CD4-positive, alpha-beta T cell (primary cell): ENCODE results near the gene MRGPRD. TPM values are rescaled to one million over a fixed set of nuclear protein-coding genes. Genes with fewer than 3 reads are reported as not detected.
A peak's percentile ranks its signal among the peaks of the same experiment; 100 is the strongest.

ENCODE experiments used
- ATAC-seq: fragments of 200-7000 bp; cut with Tn5 transposase; one replicate; pipeline ENCODE4 v1.10.0; 2022; ENCODE audit warnings: mild to moderate bottlenecking; ENCODE audit not compliant: poor library complexity
- CTCF ChIA-PET: fragments of 350-600 bp; sonication (Branson Sonifier 250); formaldehyde crosslinking; loops from one replicate; lab custom pipeline; 2021; ENCODE audit warnings: antibody characterized with exemption, inconsistent platforms; lab: Charles Lee
- POLR2A ChIA-PET: fragments of 350-600 bp; sonication (Branson Sonifier 250); formaldehyde crosslinking; loops from one replicate; lab custom pipeline; 2021; ENCODE audit warnings: antibody characterized with exemption, inconsistent platforms; lab: Charles Lee
- DNase-seq, 14 experiments: peaks; one replicate each; pipeline ENCODE4 v3.0.0-alpha.2; 2013 to 2020; ENCODE audit warnings: mixed read lengths in 2 of 14
- H3K27ac ChIP-seq, 2 donors: one replicate each; pipeline versions ENCODE4 v1.5.1 to v1.7.0; 2013; ENCODE audit warnings: low read length in 2 of 2, low read depth in 1 of 2, mild to moderate bottlenecking in 1 of 2
- H3K27me3 ChIP-seq, 2 experiments: 1 replicate in 1 of 2; 2 replicates in 1 of 2; pipeline versions ENCODE4 v1.6.1 to v1.7.0; 2013; ENCODE audit warnings: low read length in 2 of 2, control low read depth in 1 of 2, mild to moderate bottlenecking in 1 of 2, moderate library complexity in 1 of 2; ENCODE audit not compliant: insufficient read depth in 2 of 2, control insufficient read depth in 1 of 2
- H3K36me3 ChIP-seq: one replicate; pipeline ENCODE4 v1.6.1; 2013; ENCODE audit warnings: low read length, control low read depth; ENCODE audit not compliant: insufficient read depth
- H3K4me1 ChIP-seq: one replicate; pipeline ENCODE4 v1.6.1; 2013; ENCODE audit warnings: low read length, control low read depth; ENCODE audit not compliant: insufficient read depth
- H3K4me3 ChIP-seq: one replicate; pipeline ENCODE4 v1.5.1; 2013; ENCODE audit warnings: mild to moderate bottlenecking, low read length, moderate library complexity
- H3K9me3 ChIP-seq, 2 experiments: 1 replicate in 1 of 2; 2 replicates in 1 of 2; pipeline versions ENCODE4 v1.6.1 to v1.7.0; 2013; ENCODE audit warnings: low read length in 2 of 2, mild to moderate bottlenecking in 2 of 2, control low read depth in 1 of 2, moderate library complexity in 1 of 2; ENCODE audit not compliant: control insufficient read depth in 1 of 2, insufficient read depth in 1 of 2
- H3K27ac Mint-ChIP-seq: one replicate; pipeline ENCODE4 v1.8.0; 2020; ENCODE audit warnings: mixed read lengths
- H3K27me3 Mint-ChIP-seq: one replicate; pipeline ENCODE4 v1.8.0; 2021; ENCODE audit warnings: mixed read lengths
- H3K36me3 Mint-ChIP-seq: one replicate; pipeline ENCODE4 v1.8.0; 2021; ENCODE audit warnings: low read depth, mixed read lengths
- H3K4me1 Mint-ChIP-seq: one replicate; pipeline ENCODE4 v1.8.0; 2021; ENCODE audit warnings: low read depth, mixed read lengths
- H3K4me3 Mint-ChIP-seq: one replicate; pipeline ENCODE4 v1.8.0; 2020; ENCODE audit warnings: mild to moderate bottlenecking, mixed read lengths
- H3K9me3 Mint-ChIP-seq: one replicate; pipeline ENCODE4 v1.8.0; 2020; ENCODE audit warnings: mixed read lengths
- CTCF ChIP-seq: fragments of 200-600 bp; IDR thresholded peaks from one replicate; pipeline ENCODE4 v1.8.0; 2022; ENCODE audit warnings: antibody characterized with exemption, mild to moderate bottlenecking
- intact Hi-C, 2 experiments: fragments of 100-400 bp; cut with DNase I in 1 of 2; cut with micrococcal nuclease in 1 of 2; formaldehyde crosslinking; loops; one replicate each; pipeline versions ENCODE4 v1.15.1 to v1.9.0; 2023 to 2025; cut with DNase I, micrococcal nuclease
- total RNA-seq, 174 experiments: library from RNA in 2 of 174; stranded (reverse) in 2 of 174; gene quantifications; one replicate each; pipeline ENCODE4 v1.2.3 and lab custom pipeline; 2021 to 2026

MRGPRD gene
- total RNA-seq, 2 experiments from 2014 or later: not detected

GRCh38 chr11:69005631-69006368 lies 25.0 kb upstream of the MRGPRD start:
- Histone ChIP-seq H3K9me3 (peaks cover 0 to 13% of the 10 kb centered on the region in 2 experiments), H3K27me3 (peaks cover 12 to 21% of the 10 kb centered on the region in 2 experiments), H3K4me1 (peaks cover 4% of the 10 kb centered on the region), H3K4me3 (no peak overlapping the region), H3K36me3 (no peaks in the 10 kb centered on the region), H3K27ac (no peak overlapping the region)
- no peak for DNase-seq
- ChIA-PET POLR2A (no interaction called here), CTCF (no interaction called here)
- ATAC-seq: no peak
- no peak for TF ChIP-seq CTCF
- no peaks in the 10 kb centered on the region for H3K9me3 Mint-ChIP-seq
- H3K36me3 Mint-ChIP-seq: no peaks in the 10 kb centered on the region
- H3K4me1 Mint-ChIP-seq: no peaks in the 10 kb centered on the region
- H3K4me3 Mint-ChIP-seq: no peak overlapping the region
- intact Hi-C loops: no loop called here
- H3K27me3 Mint-ChIP-seq: peaks cover 24% of the 10 kb centered on the region
- no peak overlapping the region for H3K27ac Mint-ChIP-seq

GRCh38 chr11:69005183-69005630 lies 24.4 kb upstream of the MRGPRD start:
- Histone ChIP-seq H3K27ac (no peak overlapping the region), H3K4me3 (no peak overlapping the region), H3K4me1 (no peaks in the 10 kb centered on the region), H3K9me3 (peaks cover 0 to 9% of the 10 kb centered on the region in 2 experiments), H3K27me3 (peaks cover 7 to 15% of the 10 kb centered on the region in 2 experiments), H3K36me3 (no peaks in the 10 kb centered on the region)
- Mint-ChIP-seq H3K27ac (no peak overlapping the region), H3K4me3 (no peak overlapping the region), H3K9me3 (no peaks in the 10 kb centered on the region), H3K4me1 (no peaks in the 10 kb centered on the region), H3K27me3 (peaks cover 20% of the 10 kb centered on the region), H3K36me3 (no peaks in the 10 kb centered on the region)
- TF ChIP-seq CTCF: no peak
- ATAC-seq (no peak), DNase-seq (peak in 1 of 14 experiments; percentile 10)
- intact Hi-C loops: no loop called here
- ChIA-PET CTCF (no interaction called here), POLR2A (no interaction called here)

- intact Hi-C loops: no loop called here
Observed at GRCh38 chr11:69004411-69005182, 23.8 kb upstream of the MRGPRD start.

More at GRCh38 chr11:69004411-69005182, 23.8 kb upstream of the MRGPRD start:
- Histone ChIP-seq H3K4me1 (no peaks in the 10 kb centered on the region), H3K27ac (no peak overlapping the region), H3K9me3 (peaks cover 0 to 9% of the 10 kb centered on the region in 2 experiments), H3K4me3 (no peak overlapping the region), H3K36me3 (no peaks in the 10 kb centered on the region), H3K27me3 (peaks cover 6 to 9% of the 10 kb centered on the region in 2 experiments)
- Mint-ChIP-seq H3K27ac (no peak overlapping the region), H3K9me3 (no peaks in the 10 kb centered on the region), H3K4me1 (no peaks in the 10 kb centered on the region), H3K4me3 (no peak overlapping the region), H3K36me3 (no peaks in the 10 kb centered on the region), H3K27me3 (peaks cover 15% of the 10 kb centered on the region)
- ChIA-PET POLR2A (no interaction called here), CTCF (no interaction called here)
- DNase-seq: no peak
- no peak for ATAC-seq
- no peak for TF ChIP-seq CTCF
